Kidney glomerular epithelial cell (primary cell): ENCODE results near the gene KLHL28.
A peak's percentile ranks its signal among the peaks of the same experiment; 100 is the strongest.
"Not testable (repeated sequence)": the region's sequence is repeated elsewhere in the genome, so short reads cannot be mapped to it uniquely, and the experiment has no call there.

ENCODE experiments used
- DNase-seq: peaks from one replicate; lab custom pipeline; 2025; lab: John Stamatoyannopoulos, UW

Gene KLHL28

GRCh38 chr14:44897041-44897844 is 64.5 kb downstream of the KLHL28 start:
- peak; percentile 94 for DNase-seq

DNA sequence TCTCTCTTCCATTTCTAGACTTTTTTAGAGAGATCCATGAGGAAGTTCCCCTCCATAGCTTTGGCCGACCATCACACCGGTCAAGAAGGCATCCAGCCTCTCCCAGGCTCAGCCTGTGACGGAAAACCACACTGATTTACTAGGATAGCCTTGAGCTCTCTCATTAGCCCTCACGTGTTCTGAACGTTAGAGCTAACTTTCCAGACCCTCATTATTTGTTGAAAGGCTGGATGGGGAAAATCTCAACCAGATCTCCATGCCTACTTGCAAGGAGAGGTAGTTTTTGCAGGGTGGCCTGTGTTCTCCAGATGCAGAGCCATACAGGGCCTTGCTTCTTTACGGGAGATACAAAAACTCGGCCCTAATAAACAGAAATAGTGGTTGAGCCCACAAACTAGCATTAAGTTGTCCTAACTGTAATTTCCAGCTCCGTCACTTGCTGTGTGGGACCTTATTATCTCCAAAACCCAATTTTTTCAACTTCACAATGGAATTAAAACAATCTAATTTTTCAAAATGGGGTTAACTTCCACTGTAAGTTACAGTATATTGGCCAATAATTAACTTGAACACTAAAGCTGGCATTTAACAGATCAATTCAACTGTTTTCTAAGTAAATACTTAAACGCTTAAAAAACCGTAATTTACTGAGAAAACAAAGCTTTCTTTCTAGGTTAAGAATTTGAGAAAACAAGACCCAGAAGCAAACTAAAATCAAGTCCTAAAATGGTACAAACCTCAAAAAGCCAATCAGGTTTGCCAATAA is 65.3 kb downstream of the KLHL28 start:
- DNase-seq: no peak

- DNase-seq: peak; percentile 82
Measured at GRCh38 chr14:44895716-44896115, 66.0 kb downstream of the KLHL28 start.

DNA sequence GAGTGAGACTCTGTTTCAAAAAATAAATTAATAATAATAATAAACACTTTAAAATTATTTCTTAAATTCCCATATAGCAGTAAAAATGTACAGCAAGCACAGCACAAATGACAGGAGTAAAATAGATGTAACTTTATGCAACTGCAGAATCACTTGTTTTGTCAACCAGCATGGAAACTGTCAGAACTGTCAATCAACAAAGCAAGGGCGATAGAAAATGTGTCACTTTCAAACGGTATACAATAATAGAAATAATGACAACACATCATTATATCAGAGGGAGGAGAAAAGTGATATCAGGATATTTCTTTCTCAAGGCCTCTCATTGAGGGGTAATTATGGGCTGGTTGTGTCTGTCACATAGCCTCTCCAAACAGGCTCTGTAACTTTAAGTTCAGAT is 68.2 kb downstream of the KLHL28 start:
- DNase-seq: no peak

DNA sequence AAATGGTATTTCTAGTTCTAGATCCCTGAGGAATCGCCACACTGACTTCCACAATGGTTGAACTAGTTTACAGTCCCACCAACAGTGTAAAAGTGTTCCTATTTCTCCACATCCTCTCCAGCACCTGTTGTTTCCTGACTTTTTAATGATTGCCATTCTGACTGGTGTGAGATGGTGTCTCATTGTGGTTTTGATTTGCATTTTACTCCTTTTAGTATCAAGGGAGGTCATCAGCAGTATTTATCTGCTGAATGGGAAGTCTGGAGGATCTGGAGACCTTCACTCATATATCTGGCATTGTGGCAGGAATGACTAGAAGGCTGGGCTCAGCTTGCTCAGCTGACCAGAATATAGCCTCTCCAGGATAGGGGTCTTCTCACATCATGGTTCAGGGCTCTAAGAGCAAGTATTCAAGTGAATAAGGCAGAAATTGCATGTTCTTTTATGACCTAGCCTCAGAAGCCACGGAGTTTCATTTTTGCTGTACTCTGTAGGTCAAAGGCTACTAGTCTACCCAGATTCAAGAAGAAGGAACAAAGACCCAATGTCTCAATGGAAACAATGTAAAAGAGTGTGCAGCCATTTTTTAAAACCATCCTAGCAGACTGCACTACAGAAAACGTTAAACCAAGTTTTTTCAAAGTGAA is 69.9 kb downstream of the KLHL28 start:
- DNase-seq: not testable (repeated sequence)

DNA sequence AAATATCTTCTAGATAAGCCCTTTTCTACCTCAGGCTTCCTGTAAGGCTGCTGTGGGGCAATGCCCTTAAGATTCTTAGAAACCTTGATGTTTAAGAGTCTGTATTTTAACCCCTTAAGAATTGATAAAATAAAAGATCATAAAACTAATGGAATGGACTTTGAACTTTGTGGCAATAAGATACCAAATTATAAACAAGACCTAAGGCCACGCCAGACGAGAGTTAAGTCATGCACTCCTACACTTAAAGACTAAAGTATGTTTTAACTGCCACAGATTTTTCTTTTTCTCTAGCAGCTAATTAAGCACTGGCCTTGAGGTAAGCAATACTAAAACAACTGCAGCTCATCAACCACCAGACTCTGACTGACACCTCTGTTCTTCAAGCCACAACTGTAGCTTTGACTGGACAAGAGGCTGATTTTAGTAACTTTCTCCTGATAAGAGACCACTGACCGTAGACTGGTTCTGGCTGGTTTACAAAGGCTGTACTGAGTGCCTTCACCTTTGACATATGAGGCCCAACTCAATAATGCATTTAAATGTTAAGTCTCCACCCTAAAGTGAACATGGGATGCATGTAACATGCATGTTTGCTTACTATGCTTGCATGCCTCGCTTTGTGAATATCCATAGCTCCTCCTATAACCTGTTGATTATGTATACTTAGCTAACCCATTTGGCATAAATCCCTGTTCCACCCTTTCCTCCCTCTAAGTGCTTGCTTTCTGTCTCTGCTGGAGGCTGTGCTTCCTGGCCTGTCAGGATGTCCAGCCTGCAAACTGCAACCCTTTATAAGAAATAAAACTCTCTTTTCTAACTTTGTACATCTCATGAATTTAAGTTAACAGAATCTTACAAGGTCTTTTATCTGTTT is 71.9 kb downstream of the KLHL28 start:
- DNase-seq: no peak

GRCh38 chr14:44887596-44887955 is 74.2 kb downstream of the KLHL28 start:
- DNase-seq: no peak

GRCh38 chr14:44886860-44887595 is 74.7 kb downstream of the KLHL28 start:
- no peak for DNase-seq

- no peak for DNase-seq
Measured at GRCh38 chr14:44880791-44881190, 81.0 kb downstream of the KLHL28 start.
